Raji (cell line): ENCODE results near the gene AVP.

Experiments
- POLR2A ChIP-seq: IDR thresholded peaks from 2 replicates; pipeline ENCODE4 v1.6.1; 2011; ENCODE audit warnings: low read depth, low read length, control low read depth; ENCODE audit not compliant: insufficient read depth

AVP gene

GRCh38 chr20:3093861-3094361, 9.4 kb upstream of the AVP start:
- TF ChIP-seq POLR2A = no peak

DNA sequence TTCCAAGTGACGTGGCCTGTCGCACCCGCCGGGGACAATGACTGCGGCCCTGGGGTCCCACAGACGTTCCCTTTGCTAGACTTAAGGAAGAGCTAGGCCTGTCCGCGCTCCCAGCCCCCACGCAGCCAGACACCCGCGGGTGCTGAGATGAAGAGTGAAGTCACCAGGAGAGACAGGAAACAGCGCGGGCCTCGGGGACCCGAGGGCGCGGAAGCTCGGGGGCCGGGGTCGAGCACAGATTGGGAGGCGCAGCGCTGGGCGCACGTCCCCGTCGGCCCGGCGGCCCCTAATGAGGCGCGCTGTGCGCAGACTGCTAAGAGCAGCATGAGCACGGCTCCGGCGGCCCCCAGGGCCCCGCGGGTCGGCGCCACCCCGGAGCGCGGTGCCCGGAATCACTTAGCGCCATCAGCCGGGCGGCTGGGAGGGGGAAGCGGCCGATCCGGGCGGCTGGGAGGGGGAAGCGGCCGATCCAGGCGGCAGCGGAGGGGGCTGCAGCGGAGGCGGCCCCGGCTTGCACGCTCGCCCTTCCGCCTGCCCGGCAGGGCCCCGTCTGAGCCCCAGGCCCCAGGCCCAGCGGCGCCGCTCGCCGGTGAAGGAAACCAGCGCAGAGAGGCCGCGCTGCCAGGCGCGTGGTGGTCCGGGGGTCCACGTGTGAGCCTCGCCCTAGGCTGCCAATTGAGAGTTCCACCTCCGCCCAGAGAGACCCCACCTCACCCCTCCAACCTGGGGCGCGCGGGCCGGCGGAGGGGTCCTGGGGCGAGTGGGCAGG, 8.3 kb upstream of the AVP start:
- TF ChIP-seq POLR2A = no peak

DNA sequence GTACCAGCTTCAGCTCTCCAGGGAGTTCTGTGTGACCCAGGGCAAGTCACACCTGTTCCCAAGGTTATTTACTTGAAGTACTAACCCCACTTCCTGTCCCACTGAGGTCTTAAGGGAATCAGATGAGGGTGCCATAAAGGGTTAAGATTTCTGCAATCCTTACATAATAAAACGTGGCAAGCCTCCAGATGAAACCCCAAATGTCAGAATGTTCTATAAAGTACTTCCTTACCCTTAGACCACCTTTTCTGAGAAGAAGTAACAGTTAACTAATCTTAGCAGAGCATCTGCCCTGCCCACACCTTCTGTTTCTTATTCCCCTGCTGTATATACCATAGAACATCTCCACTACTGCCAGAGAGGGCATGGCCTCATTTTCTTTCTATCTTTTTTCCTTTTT, 6.0 kb upstream of the AVP start:
- TF ChIP-seq POLR2A = no peak

GRCh38 chr20:3088031-3088430, 3.5 kb upstream of the AVP start:
- TF ChIP-seq POLR2A = no peak

- no peak for TF ChIP-seq POLR2A
Measured at GRCh38 chr20:3085571-3086072, 1.1 kb upstream of the AVP start.

DNA sequence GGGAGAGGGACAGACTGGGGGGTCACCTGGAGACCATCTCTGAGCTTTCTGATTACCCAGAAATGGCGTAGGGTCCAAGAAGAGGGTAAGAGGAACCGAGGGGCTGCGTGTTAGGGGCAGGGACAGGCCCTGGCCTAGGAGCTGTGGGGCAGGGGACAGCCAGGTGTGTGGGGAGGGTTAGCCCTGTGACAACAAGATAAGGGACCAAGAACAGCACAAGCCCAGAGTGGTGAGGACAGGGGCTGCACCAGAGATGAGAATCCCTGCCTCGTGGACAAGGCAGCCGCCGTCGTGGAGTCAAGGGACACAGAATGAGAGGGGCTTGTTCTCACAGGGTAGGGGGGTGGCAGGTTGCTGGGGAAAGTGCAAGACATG, 449 bp upstream of the AVP start:
- no peak for TF ChIP-seq POLR2A

DNA sequence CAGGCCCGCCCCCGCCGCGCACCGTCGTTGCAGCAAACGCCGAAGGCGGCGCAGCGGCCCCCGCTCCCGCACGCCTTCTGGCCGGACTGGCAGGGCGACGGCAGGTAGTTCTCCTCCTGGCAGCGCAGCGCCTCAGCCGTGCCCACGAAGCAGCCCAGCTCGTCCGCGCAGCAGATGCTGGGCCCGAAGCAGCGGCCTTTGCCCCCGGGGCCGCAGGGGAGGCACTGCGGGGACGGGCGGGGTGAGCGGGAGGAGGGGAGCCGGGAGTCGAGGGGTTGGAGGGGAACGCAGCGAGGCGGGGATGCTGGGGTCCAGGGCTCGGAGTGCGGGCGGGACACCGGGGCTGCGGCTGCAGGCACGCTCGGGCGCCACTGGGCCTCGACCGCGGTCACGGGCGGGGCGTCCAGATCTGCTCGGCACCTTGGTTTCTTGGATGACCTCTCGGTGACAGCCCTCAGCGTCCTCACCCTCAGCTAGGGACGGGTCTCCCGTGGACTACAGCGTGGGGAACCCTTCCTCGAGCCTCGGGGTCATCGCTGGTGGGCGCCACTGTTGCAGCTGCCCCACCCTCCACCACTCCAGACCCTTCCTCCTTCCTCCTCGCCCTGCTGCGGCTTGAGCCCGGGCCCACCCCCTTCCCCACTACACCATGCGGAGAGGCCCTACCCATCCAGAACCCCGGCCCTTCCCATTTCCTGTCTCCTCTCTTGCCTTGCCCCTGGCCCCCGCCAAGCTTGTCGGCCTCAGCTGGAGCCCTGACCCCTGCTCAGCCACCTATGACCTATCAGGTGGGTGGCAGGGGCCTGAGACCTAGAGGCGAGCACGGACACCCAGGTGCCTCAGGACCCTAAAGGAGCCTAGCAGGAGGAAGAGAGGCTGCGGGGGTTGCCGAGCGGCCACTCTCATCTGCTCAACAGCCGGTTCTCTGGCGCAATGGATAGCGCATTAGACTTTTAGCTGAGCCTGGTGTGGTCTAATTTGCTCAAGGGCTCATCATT, 1.3 kb downstream of the AVP start:
- no peak for TF ChIP-seq POLR2A

GRCh38 chr20:3082306-3082951, 2.1 kb downstream of the AVP start:
- no peak for TF ChIP-seq POLR2A

GRCh38 chr20:3081641-3082040, 2.9 kb downstream of the AVP start:
- TF ChIP-seq POLR2A = no peak

GRCh38 chr20:3080939-3081388, 3.6 kb downstream of the AVP start:
- no peak for TF ChIP-seq POLR2A

DNA sequence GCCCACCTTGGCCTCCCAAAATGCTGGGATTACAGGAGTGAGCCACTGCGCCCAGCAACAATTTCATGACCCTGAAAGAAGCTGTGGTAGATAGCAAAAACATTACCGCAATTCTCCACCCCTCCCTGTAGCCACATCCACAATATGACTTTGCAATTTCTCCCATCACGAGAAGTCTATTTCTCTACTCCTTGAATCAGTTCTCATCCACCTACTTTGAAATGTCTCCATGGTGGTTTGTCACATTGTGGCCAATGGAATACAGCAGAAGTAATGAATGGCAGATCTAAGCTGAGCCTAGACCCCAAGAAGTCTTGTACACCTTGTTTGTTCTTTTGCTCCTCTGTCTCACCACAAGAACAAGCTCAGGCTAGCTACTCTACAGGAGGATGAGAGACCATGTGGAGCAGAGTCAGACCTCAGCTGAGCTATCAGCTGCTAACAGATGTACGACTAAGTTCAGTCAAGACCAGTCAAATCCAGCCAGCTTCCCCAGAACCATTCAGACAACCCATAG, 6.8 kb downstream of the AVP start:
- no peak for TF ChIP-seq POLR2A

DNA sequence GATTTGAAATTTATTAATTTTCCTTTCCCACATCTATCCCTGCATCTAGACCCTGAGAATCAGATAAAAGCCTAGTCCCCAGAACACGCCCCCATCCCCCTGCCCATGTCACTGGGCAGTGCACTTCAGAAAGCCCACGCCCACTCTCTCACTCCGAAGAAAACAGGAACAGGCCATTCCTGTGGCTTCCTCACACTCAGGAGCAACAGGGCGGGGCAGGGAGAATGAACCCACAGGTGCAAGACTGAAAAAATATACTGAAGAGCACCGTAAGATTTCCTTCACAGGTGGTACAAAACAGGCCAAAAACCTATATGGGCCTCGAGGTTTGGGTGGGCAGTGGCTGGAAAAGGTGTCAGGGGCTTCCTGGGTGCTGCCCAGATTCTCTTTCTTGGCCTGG, 9.7 kb downstream of the AVP start:
- TF ChIP-seq POLR2A = no peak

DNA sequence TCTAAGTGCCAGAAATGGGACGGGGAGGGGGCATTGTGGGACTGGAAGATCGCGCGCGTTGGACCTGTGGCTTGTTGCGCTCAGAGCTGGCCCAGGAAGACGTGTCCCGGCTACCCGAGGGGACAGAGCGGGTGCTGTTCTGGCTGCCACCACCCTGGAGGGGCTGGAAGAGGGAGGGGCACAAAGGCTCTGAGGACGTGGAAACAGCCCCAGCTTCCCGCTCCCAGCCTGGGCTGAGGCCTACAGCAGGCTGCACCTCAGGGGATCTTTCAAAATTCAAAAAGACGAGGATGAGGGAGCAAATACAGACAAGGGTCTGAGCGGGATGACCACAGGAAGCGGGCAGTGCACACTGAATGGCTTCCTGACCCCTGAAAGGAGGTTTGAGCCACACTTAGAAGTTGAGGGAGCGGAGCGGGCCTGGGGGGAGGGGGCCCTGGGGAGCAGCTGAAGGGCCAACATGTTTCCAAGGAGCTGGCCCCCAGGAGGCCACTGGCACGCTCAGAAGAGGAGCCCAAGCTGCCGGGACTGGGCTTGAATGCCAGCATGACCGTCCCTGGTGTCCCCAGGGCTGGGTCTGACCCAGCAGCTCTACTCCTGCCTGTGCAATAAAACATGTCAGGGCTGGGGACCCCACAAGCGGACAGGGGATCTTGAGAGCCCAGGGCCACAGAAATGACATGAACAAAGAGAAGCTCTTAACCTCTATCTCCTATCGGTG, 11.8 kb downstream of the AVP start:
- no peak for TF ChIP-seq POLR2A
